Measurements from ENCODE around the gene RMDN3. TPM values are rescaled to one million over a fixed set of nuclear protein-coding genes. Genes with fewer than 3 reads are reported as not detected.

Gene RMDN3
- total and polyA plus RNA-seq, 2 of the 13 experiments (the other 11 are each of a cell fraction or from before 2014, with no cell fraction given): 16.8 to 19.5 TPM

DNA sequence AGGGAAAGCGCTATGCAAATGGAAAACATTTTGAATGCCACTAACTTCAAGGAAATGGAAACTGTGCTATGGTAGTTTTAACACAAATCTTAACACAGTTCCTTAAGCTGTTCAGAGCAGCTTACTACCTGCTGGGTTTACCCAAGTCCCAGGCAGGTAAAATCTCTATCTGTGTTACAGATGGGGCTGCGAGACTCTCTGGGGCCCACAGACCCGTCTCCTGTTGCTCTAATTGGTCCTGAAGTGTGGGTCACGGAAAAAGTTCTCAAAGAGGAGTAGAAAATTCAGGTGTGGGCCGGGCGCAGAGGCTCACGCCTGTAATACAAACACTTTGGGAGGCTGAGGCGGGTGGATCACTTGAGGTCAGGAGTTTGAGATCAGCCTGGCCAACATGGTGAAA is 34.9 kb upstream of the RMDN3 start (continued):
- TF ChIP-seq, protein P1, sequence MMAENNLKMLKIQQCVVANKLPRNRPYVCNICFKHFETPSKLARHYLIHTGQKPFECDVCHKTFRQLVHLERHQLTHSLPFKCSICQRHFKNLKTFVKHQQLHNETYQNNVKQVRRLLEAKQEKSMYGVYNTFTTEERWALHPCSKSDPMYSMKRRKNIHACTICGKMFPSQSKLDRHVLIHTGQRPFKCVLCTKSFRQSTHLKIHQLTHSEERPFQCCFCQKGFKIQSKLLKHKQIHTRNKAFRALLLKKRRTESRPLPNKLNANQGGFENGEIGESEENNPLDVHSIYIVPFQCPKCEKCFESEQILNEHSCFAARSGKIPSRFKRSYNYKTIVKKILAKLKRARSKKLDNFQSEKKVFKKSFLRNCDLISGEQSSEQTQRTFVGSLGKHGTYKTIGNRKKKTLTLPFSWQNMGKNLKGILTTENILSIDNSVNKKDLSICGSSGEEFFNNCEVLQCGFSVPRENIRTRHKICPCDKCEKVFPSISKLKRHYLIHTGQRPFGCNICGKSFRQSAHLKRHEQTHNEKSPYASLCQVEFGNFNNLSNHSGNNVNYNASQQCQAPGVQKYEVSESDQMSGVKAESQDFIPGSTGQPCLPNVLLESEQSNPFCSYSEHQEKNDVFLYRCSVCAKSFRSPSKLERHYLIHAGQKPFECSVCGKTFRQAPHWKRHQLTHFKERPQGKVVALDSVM (CRISPR knock-in tag; IDR thresholded peaks at IDR 0.05): no peak
- TF ChIP-seq ZFP62 (CRISPR knock-in tag; IDR thresholded peaks at IDR 0.05) (no peak), ZNF383 (CRISPR knock-in tag; IDR thresholded peaks at IDR 0.05; ENCODE audit: borderline replicate concordance) (no peak)

GRCh38 chr15:40789119-40789518 is 34.1 kb upstream of the RMDN3 start:
- ChIA-PET CTCF (ENCODE audit: low intra/inter-chr PET ratio, low total read pairs) (no interaction called here), POLR2A (no interaction called here)
- BruUV-seq (replicated peaks): no TSS peak
- in situ Hi-C loops (cut with HindIII; ENCODE audit: extremely low pct_ligation_motif_present, low pct_unique_long_range_greater_than_20kb) (no loop called here), intact Hi-C loops (cut with micrococcal nuclease; ENCODE audit: unreplicated experiment) (no loop called here)
- WGBS (ENCODE audit: low lambda C conversion rate): 97% methylated on average over 5 of the region's 5 CpGs
- H4K20me1 ChIP-seq (ENCODE audit: insufficient read depth, low read length): no peaks in the 10 kb centered on the region
- peaks cover 55% of the 10 kb centered on the region for H3K4me1 ChIP-seq (ENCODE audit: insufficient read depth, low read length)
- H3K4me2 ChIP-seq (ENCODE audit: low read depth, low read length): no peak overlapping the region
- FAIRE-seq (no peak), ATAC-seq (no peak), DNase-seq (ENCODE audit: low spot score) (no peak)
- H3K9me3 ChIP-seq (ENCODE audit: low read length): no peaks in the 10 kb centered on the region
- peaks cover 18% of the 10 kb centered on the region for H3K79me2 ChIP-seq (ENCODE audit: insufficient read depth, low read length)
- H3K36me3 ChIP-seq (replicated peaks in 1 of 2; ENCODE audit: control insufficient read depth in 1 of 2, insufficient read depth in 2 of 2, low read length in 2 of 2): 0 out of 5 replicates have a peak, but pooled peaks cover 0 to 4% of the 10 kb centered on the region in 2 experiments
- no peaks in the 10 kb centered on the region for H3K27me3 ChIP-seq (ENCODE audit: control insufficient read depth in 1 of 2, insufficient read depth in 2 of 2, low read length in 2 of 2)
- TF ChIP-seq MTA3 (CRISPR knock-in tag; IDR thresholded peaks at IDR 0.05) (no peak), JUN (CRISPR knock-in tag; IDR thresholded peaks at IDR 0.05) (no peak), KLF9 (CRISPR knock-in tag; IDR thresholded peaks at IDR 0.05; ENCODE audit: low read depth) (no peak), MEIS1 (CRISPR knock-in tag; IDR thresholded peaks at IDR 0.05; ENCODE audit: borderline replicate concordance) (no peak), ZNF577 (CRISPR knock-in tag; IDR thresholded peaks at IDR 0.05; ENCODE audit: borderline replicate concordance, low read depth) (no peak), DRAP1 (CRISPR knock-in tag; IDR thresholded peaks at IDR 0.05) (no peak), E2F1 (CRISPR knock-in tag; IDR thresholded peaks at IDR 0.05) (no peak), ZNF362 (CRISPR knock-in tag; IDR thresholded peaks at IDR 0.05; ENCODE audit: borderline replicate concordance) (no peak), ZNF788 (CRISPR knock-in tag; IDR thresholded peaks at IDR 0.05; ENCODE audit: borderline replicate concordance) (no peak), ZFP36L2 (CRISPR knock-in tag; IDR thresholded peaks at IDR 0.05) (no peak), GFI1 (CRISPR knock-in tag; IDR thresholded peaks at IDR 0.05; ENCODE audit: borderline replicate concordance) (no peak), ELF1 (CRISPR knock-in tag; IDR thresholded peaks at IDR 0.05) (no peak), RFX3 (CRISPR knock-in tag; IDR thresholded peaks at IDR 0.05) (no peak), SIX1 (CRISPR knock-in tag; IDR thresholded peaks at IDR 0.05; ENCODE audit: borderline replicate concordance) (no peak)
- no peak overlapping the region for H2AFZ ChIP-seq (ENCODE audit: low read length)
- H3K4me3 ChIP-seq (replicated peaks in 1 of 3; ENCODE audit: insufficient read depth in 1 of 3, low read depth in 2 of 3, low read length in 3 of 3): no peak overlapping the region
- no peak overlapping the region for H3K9ac ChIP-seq (ENCODE audit: insufficient read depth, low read depth, low read length)
- H3K27ac ChIP-seq (ENCODE audit: extremely low read length, insufficient read depth, low read length): no peak overlapping the region

Measured in HepG2 (cell line).